Activated T-cell treated with anti-CD3 and anti-CD28 coated beads for 1 hour (primary cell): Measurements from ENCODE around the gene RAB15.

Source experiments
- DNase-seq: peaks from one replicate; pipeline ENCODE4 v3.0.0-alpha.2; 2020; ENCODE audit warnings: low read depth

Gene RAB15

GRCh38 chr14:64954491-64955240 is 17.5 kb downstream of the RAB15 start:
- no peak for DNase-seq

- no peak for DNase-seq
These were observed 18.5 kb downstream of the RAB15 start for GRCh38 chr14:64953661-64954060.

GRCh38 chr14:64953310-64953654 is 18.9 kb downstream of the RAB15 start:
- no peak for DNase-seq

- no peak for DNase-seq
These were observed 19.4 kb downstream of the RAB15 start for GRCh38 chr14:64952598-64953309.

GRCh38 chr14:64951724-64952123 is 20.4 kb downstream of the RAB15 start:
- DNase-seq, result no peak

- DNase-seq, result no peak
These were observed 20.8 kb downstream of the RAB15 start for GRCh38 chr14:64951291-64951690.

GRCh38 chr14:64950889-64951288 is 21.2 kb downstream of the RAB15 start:
- DNase-seq, result no peak

- DNase-seq, result no peak
These were observed 23.4 kb downstream of the RAB15 start for GRCh38 chr14:64948612-64949210.

- DNase-seq, result no peak
These were observed 24.2 kb downstream of the RAB15 start for GRCh38 chr14:64947710-64948611.

GRCh38 chr14:64946310-64947045 is 25.7 kb downstream of the RAB15 start:
- DNase-seq, result no peak

GRCh38 chr14:64945431-64946178 is 26.5 kb downstream of the RAB15 start:
- no peak for DNase-seq

- DNase-seq, result no peak
These were observed 27.3 kb downstream of the RAB15 start for GRCh38 chr14:64944861-64945260.

- DNase-seq, result no peak
These were observed 28.1 kb downstream of the RAB15 start for GRCh38 chr14:64944041-64944440.

- no peak for DNase-seq
These were observed 28.6 kb downstream of the RAB15 start for GRCh38 chr14:64943556-64943955.

- DNase-seq, result no peak
These were observed 29.5 kb downstream of the RAB15 start, which contains the start of gene GPX2 for GRCh38 chr14:64942531-64943111. Gene GPX2 (minus strand): TSS chr14:64942745. CDS start chr14:64942726, 19 bp downstream.

- DNase-seq, result no peak
These were observed 31.7 kb downstream of the RAB15 start for GRCh38 chr14:64940336-64940910.

GRCh38 chr14:64939817-64940190 is 32.3 kb downstream of the RAB15 start:
- no peak for DNase-seq

GRCh38 chr14:64938972-64939816 is 32.9 kb downstream of the RAB15 start:
- DNase-seq, result no peak

GRCh38 chr14:64937821-64938193 is 34.3 kb downstream of the RAB15 start:
- no peak for DNase-seq
